HCEC 1CT (cell line): ENCODE results near the gene BLVRA.
"Not testable (repeated sequence)": the region's sequence is repeated elsewhere in the genome, so short reads cannot be mapped to it uniquely, and the experiment has no call there.

ENCODE experiments used
- DNase-seq: peaks from one replicate; pipeline ENCODE4 v3.0.0-alpha.2; 2017

BLVRA gene, protein sequence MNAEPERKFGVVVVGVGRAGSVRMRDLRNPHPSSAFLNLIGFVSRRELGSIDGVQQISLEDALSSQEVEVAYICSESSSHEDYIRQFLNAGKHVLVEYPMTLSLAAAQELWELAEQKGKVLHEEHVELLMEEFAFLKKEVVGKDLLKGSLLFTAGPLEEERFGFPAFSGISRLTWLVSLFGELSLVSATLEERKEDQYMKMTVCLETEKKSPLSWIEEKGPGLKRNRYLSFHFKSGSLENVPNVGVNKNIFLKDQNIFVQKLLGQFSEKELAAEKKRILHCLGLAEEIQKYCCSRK

GRCh38 chr7:43758029-43758821 lies at the start of gene BLVRA:
Gene BLVRA (plus strand): TSS chr7:43758680. CDS start chr7:43771159, 12,479 bp downstream.
- peak; percentile 6 for DNase-seq

GRCh38 chr7:43711503-43711902 lies 47.0 kb upstream of the BLVRA start:
- DNase-seq, result no peak

GRCh38 chr7:43715966-43716365 lies 42.5 kb upstream of the BLVRA start:
- DNase-seq, result not testable (repeated sequence)

DNA sequence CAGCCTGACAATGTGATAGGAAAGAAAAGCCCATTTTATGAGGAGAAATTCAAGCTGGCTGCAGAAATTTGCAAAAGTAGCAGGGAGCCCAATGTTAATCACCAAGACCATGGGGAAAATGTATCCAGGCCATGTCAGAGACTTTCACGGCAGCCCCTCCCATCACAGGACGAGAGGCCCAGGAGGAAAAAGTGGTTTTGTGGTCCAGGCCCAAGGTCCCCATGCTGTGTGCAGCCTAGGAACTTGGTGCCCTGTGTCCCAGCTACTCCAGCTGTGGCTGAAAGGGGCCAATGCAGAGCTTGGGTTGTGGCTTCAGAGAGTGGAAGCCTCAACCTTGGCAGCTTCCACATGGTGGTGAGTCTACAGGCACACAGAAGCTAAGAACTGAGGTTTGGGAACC lies 41.9 kb upstream of the BLVRA start:
- DNase-seq, result no peak

DNA sequence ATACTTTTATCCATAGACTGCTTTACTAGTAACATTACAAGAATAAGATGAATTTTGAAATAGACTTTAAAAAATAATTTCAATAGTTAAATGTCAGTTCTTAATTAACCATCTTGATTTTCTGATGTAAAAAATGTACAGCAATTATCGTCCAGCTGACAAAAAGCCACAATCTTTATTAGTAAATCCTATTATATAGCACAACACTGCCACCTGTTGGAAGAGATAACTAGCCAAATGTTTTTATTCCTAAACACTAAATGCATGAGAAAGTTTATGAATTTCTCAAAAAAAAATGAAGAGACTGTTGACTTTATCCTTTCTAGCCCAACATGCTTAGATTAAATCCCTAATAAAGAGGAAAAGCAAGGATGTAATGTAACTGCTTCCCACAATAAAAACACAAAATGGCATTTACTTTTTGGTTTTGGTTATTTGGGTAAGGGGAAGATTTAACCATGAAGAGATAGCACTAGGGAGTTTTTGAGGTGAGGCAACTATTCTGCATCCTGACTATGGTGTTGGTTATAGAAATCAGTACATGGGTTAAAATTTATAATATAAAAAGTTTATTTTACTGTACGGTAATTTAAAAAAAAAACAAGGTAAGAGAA lies 37.2 kb upstream of the BLVRA start:
- peak; percentile 53 for DNase-seq

DNA sequence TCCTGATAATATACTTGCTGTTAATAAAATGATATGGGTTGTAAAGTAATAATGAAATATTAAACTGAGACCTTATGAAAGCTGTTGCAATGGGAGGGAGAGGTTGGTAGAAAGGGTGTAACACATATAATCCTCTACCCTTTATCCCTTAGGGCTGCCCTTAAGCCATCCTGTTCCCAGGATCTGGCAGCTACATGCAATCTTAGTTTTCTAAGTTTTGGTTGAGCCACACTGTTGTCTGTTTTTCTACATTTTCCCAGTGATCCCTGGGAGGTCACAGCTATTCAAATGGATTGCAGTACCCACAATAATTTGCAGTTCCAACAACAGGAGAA lies 35.5 kb upstream of the BLVRA start:
- DNase-seq, result no peak

GRCh38 chr7:43725251-43725650 lies 33.2 kb upstream of the BLVRA start:
- DNase-seq, result no peak

GRCh38 chr7:43726466-43726865 lies 32.0 kb upstream of the BLVRA start:
- no peak for DNase-seq

DNA sequence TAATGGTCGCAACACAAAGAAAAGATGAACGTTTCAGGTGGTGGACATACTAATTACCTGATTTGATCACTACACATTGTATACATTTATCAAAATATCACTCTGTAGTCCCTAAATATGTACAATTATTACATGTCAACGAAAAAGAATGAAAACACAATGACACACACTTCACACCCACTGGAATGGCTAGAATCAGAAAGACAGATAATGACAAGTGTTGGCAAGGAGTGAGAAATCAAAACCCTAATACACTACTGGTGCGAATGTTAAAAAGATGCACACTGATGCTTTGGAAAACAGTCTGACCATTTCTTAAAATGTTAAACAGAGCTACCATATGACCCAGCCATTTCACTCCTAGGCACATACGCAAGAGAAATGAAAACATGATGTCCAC lies 31.5 kb upstream of the BLVRA start:
- DNase-seq, result no peak

GRCh38 chr7:43727494-43727893 lies 31.0 kb upstream of the BLVRA start:
- DNase-seq, result no peak

- DNase-seq, result peak; percentile 91
These were observed 29.1 kb upstream of the BLVRA start, which contains the start of gene COA1 for GRCh38 chr7:43729214-43729923. Gene COA1 (minus strand): TSS chr7:43729523. CDS start chr7:43648614, 80,909 bp downstream.

- no peak for DNase-seq
These were observed 28.6 kb upstream of the BLVRA start for GRCh38 chr7:43729924-43730248.

DNA sequence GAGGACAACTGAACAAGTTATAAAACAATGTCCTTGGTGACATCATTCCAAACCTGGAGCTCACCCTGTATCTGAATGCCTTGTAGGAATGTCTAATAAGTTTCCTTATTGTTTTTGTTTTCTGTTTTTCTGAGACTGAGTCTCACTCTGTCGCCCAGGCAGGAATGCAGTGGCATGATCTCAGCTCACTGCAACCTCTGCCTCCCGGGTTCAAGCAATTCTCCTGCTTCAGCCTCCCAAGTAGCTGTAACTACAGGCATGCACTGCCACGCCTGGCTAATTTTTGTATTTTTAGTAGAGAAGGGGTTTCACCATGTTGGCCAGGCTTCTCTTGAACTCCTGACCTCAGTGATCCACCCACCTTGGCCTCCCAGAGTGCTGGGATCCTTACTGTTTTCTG lies 27.0 kb upstream of the BLVRA start:
- DNase-seq, result not testable (repeated sequence)

- DNase-seq, result not testable (repeated sequence)
These were observed 23.7 kb upstream of the BLVRA start for GRCh38 chr7:43734575-43735332.

GRCh38 chr7:43735403-43735801 lies 23.1 kb upstream of the BLVRA start:
- no peak for DNase-seq

GRCh38 chr7:43735802-43736603 lies 22.5 kb upstream of the BLVRA start:
- peak; percentile 15 for DNase-seq

- no peak for DNase-seq
These were observed 20.9 kb upstream of the BLVRA start for GRCh38 chr7:43737467-43738127.

- DNase-seq, result no peak
These were observed 15.8 kb upstream of the BLVRA start for GRCh38 chr7:43742692-43743091.

DNA sequence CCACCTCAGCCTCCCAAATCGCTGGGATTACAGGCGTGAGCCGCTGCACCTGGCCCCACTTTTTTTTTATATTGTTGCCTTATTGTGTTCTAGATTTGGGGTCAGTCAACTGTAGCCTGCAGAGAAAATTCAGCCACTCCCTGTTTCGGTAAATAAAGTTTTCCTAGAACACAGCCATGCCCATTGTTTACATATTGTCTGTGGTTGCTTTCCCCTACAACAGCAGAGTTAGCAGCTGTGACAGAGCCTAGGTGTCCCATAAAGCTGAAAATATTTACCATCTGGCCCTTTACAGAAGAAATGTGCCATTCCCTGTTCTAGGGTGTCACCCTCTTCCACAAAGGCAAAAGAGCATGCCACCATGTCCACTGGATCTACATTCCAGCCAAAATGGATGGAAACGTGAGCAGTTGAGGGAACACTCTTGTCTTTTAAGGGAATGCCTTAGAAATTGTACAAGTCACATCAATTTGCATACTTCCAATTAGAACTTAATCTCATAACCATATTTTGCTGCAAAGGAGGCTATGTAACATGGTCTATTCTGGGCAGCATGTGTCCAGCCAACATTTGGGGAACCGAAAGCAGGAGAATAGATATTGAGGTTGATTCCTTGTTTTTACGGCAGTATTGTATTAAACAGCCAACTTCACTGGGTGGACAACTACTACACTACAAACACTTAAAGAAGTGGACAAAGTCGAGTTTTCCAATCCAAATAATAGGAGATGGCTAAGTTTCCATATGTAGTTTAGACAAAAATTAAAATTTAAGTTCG lies 11.0 kb upstream of the BLVRA start:
- no peak for DNase-seq

- no peak for DNase-seq
These were observed 9.0 kb upstream of the BLVRA start for GRCh38 chr7:43749383-43749940.
